Rectal smooth muscle tissue (tissue), 1 donor: ENCODE data around the gene RITA1.
A peak's percentile ranks its signal among the peaks of the same experiment; 100 is the strongest.

Source experiments
- H3K27ac ChIP-seq: one replicate; pipeline ENCODE4 v1.7.0; 2013; ENCODE audit warnings: low read depth, low read length, inconsistent platforms
- H3K27me3 ChIP-seq: one replicate; pipeline ENCODE4 v1.7.0; 2013; ENCODE audit warnings: low read length; ENCODE audit not compliant: control insufficient read depth, insufficient read depth
- H3K36me3 ChIP-seq: one replicate; pipeline ENCODE4 v1.7.0; 2013; ENCODE audit warnings: low read length; ENCODE audit not compliant: control insufficient read depth, insufficient read depth
- H3K4me1 ChIP-seq: one replicate; pipeline ENCODE4 v1.7.0; 2013; ENCODE audit warnings: low read length; ENCODE audit not compliant: control insufficient read depth, insufficient read depth
- H3K4me3 ChIP-seq: one replicate; pipeline ENCODE4 v1.7.0; 2013; ENCODE audit warnings: low read length
- H3K9ac ChIP-seq: one replicate; pipeline ENCODE4 v1.7.0; 2013; ENCODE audit warnings: low read length

The RITA1 gene

DNA sequence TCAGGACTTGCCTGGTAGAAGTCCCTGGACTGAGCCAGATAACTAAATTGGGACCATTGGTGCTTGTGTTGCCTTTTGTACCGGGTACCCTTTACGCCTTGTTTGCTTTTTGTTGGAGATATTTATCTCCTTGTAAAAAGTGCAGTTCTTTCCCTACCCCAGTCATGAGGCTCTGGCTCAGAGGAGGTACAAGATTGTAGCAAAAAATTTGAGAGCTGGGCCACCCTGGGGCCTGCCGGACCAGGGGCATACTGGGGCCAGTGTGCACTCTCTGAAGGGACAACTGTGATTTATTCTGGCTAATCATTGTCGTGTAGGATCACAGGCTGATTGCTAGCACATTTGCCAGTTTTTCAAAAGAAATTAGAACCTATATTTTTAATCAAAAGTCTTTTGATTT lies 49.0 kb downstream of the RITA1 start:
- H3K27me3 ChIP-seq = no peaks in the 10 kb centered on the region
- H3K4me3 ChIP-seq = no peak overlapping the region
- H3K4me1 ChIP-seq = peaks cover under 1% of the 10 kb centered on the region
- no peak overlapping the region for H3K27ac ChIP-seq
- H3K36me3 ChIP-seq = peaks cover 25% of the 10 kb centered on the region
- H3K9ac ChIP-seq = no peak overlapping the region

- peaks cover 3% of the 10 kb centered on the region for H3K4me1 ChIP-seq
- H3K27me3 ChIP-seq = no peaks in the 10 kb centered on the region
- no peak overlapping the region for H3K4me3 ChIP-seq
- H3K9ac ChIP-seq = no peak overlapping the region
- peaks cover 23% of the 10 kb centered on the region for H3K36me3 ChIP-seq
- H3K27ac ChIP-seq = no peak overlapping the region
These were observed 50.5 kb downstream of the RITA1 start for GRCh38 chr12:113235976-113236375.

DNA sequence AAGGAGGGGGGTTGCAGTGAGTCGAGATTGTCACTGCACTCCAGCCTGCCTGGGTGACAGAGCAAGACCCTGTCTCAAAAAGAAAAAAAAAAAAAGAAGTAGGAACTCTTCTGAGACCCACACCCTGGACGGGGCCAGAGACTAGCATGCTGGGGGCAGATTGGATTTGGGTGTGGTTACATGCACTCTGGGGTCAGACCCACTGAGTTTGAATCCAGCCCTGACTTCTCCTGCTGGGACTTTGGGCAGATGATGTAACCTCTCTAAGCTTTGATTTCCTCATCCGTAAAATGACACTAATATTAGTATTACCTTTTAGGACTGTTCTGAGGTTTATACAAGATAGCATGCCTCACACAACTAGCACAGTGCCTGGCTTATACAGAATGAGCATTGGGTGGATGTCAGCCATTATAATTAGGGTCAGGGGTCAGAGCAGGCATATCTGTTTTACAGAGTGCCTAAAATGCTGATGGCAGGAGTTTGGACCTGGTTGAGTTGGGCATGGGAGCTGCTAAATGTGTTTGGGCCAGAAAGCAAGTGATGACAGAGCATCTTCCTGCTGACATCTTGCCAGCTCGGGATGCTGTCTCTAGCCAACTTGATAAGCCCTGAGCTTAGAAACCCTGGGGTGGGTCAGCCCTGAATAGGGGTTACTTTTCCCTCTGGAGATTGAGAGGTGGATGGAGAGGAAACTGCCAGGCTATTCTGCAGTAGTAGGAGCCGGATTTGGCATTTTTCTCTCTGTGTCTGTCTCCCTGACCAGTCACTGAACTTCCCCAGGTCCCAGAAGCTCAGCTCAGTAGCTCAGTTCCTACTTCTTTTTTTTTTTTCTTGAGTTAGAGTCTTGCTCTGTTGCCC lies 51.2 kb downstream of the RITA1 start:
- Histone ChIP-seq H3K36me3 (peaks cover 16% of the 10 kb centered on the region), H3K27ac (no peak overlapping the region), H3K4me1 (peaks cover 3% of the 10 kb centered on the region), H3K9ac (no peak overlapping the region), H3K4me3 (no peak overlapping the region), H3K27me3 (no peaks in the 10 kb centered on the region)

DNA sequence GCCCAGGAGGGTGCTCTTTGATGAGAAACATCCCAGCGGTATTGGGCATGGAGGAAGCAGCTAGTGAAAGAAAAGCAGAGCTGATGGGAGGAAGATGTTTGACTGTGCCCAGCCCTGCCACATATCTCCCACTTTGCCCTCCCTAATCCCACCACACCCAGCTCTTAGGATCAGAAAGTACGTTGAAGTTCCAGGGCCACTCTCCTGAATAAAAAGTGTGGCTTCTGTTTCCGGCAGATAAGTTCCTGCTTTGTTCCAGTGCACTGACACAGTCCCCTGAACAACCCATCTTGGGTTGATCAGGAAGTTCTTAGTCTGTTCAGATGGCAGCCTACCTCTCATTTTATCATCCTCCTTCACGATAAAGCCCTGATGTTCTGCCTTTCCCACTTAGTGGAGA lies 52.2 kb downstream of the RITA1 start:
- Histone ChIP-seq H3K36me3 (peaks cover 14% of the 10 kb centered on the region), H3K27me3 (no peaks in the 10 kb centered on the region), H3K4me1 (peaks cover 3% of the 10 kb centered on the region)

DNA sequence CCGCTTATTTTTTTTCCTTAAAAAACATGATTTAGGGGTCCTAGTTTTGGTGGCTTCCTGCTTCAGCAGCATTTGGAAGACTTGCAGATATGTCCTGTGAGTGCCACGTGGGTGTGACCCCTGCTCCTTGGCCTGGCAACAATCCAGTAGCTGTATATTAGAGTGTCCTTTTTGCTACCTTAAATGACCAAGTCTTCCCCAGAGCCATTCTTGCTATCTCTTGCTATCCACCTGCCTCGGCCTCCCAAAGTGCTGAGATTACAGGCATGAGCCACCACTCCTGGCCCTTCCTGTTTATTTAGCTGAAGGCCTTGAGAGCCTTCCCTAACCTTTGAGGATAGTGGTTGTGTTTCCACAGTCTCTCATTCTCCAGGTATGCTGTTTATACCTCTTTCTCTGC lies 52.8 kb downstream of the RITA1 start:
- peaks cover 3% of the 10 kb centered on the region for H3K4me1 ChIP-seq
- H3K27ac ChIP-seq = no peak overlapping the region
- peaks cover 12% of the 10 kb centered on the region for H3K36me3 ChIP-seq

More for the DNA sequence above, 52.2 kb downstream of the RITA1 start:
- H3K27ac ChIP-seq = no peak overlapping the region
- no peak overlapping the region for H3K4me3 ChIP-seq
- H3K9ac ChIP-seq = no peak overlapping the region

DNA sequence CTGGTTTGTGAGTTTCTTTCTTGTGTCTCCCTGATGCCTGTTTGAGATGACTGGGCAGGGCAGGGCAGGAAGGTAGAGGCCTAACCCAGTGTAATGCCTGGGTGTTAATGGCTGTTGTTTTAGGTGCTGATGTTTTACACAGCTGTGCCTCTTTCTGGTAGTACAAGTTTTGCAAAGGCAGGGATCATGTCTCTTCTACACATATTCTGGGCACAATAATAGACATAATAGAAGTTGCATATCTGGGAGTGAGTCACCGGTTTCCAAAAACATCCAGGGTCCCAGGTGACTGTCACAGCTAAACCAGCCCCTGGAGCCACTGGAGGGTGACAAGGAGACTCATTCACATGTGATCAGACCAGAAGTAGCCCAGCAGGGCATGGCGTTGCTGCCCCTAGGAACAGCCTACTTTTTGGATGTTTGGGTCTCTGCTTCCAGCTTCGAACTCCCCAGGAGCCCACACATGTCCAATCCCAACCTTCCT lies 53.8 kb downstream of the RITA1 start:
- Histone ChIP-seq H3K9ac (peak overlapping the region; percentile 56), H3K4me1 (peaks cover 9% of the 10 kb centered on the region), H3K27me3 (no peaks in the 10 kb centered on the region), H3K4me3 (no peak overlapping the region), H3K27ac (peak overlapping the region; percentile 37), H3K36me3 (peaks cover 5% of the 10 kb centered on the region)

More for the DNA sequence above, 52.8 kb downstream of the RITA1 start:
- no peaks in the 10 kb centered on the region for H3K27me3 ChIP-seq
- H3K4me3 ChIP-seq = no peak overlapping the region
- no peak overlapping the region for H3K9ac ChIP-seq

- peaks cover 15% of the 10 kb centered on the region for H3K4me1 ChIP-seq
These were observed 54.4 kb downstream of the RITA1 start for GRCh38 chr12:113239811-113240331.

GRCh38 chr12:113240395-113240794 lies 54.9 kb downstream of the RITA1 start:
- Histone ChIP-seq H3K4me3 (no peak overlapping the region), H3K27ac (peak overlapping the region; percentile 46), H3K27me3 (no peaks in the 10 kb centered on the region), H3K9ac (no peak overlapping the region), H3K4me1 (peaks cover 15% of the 10 kb centered on the region), H3K36me3 (no peaks in the 10 kb centered on the region)

More at GRCh38 chr12:113239811-113240331, 54.4 kb downstream of the RITA1 start:
- peak overlapping the region; percentile 46 for H3K27ac ChIP-seq
- H3K27me3 ChIP-seq = no peaks in the 10 kb centered on the region
- peaks cover 3% of the 10 kb centered on the region for H3K36me3 ChIP-seq
- H3K4me3 ChIP-seq = no peak overlapping the region
- H3K9ac ChIP-seq = peak overlapping the region; percentile 56

DNA sequence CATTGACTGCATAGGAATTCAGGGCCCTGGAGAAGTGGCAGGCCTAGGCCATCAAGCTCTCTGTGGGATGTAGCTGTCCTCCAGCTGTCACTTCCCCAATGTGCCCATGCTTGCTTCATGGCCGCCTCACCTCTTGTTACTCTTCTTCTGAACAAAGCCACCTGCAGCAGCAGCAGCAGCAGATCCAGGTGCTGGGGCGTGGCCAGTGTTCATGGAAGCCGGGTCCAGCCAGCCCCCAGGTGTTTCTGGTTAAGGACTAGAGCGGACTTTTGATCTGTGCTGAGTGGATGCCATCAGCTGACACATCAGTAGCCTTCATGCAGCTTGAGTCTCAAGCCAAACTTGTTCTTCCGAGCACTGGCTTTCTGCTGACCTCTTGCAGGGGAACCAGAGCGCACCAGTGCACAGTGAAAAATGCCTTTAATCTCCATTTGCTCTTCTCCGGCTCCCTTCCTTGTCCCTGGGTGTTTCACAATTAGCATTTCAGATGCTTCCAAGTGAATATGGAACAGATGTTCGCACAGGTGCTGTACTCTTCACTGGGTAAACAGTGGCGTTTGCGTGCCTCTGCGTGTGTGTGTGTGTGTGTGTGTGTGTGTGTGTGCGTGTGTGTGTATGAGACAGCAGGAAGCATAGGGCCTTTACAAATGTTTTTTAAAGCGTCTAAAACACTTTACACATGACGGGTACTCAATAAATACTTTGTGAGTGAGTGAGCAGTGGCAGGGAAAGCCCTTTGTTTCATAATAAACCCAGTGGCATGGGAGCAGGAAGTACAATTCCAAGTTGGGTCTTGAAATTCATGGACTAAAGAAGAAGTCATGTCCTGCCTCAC lies 55.9 kb downstream of the RITA1 start:
- no peak overlapping the region for H3K9ac ChIP-seq
- H3K27me3 ChIP-seq = no peaks in the 10 kb centered on the region
- peak overlapping the region; percentile 22 for H3K4me3 ChIP-seq
- H3K36me3 ChIP-seq = no peaks in the 10 kb centered on the region
- H3K4me1 ChIP-seq = peaks cover 21% of the 10 kb centered on the region
- no peak overlapping the region for H3K27ac ChIP-seq
